Measurements from ENCODE around the gene CCDC185.
"Not testable (repeated sequence)": the region's sequence is repeated elsewhere in the genome, so short reads cannot be mapped to it uniquely, and the experiment has no call there.

CCDC185 gene

DNA sequence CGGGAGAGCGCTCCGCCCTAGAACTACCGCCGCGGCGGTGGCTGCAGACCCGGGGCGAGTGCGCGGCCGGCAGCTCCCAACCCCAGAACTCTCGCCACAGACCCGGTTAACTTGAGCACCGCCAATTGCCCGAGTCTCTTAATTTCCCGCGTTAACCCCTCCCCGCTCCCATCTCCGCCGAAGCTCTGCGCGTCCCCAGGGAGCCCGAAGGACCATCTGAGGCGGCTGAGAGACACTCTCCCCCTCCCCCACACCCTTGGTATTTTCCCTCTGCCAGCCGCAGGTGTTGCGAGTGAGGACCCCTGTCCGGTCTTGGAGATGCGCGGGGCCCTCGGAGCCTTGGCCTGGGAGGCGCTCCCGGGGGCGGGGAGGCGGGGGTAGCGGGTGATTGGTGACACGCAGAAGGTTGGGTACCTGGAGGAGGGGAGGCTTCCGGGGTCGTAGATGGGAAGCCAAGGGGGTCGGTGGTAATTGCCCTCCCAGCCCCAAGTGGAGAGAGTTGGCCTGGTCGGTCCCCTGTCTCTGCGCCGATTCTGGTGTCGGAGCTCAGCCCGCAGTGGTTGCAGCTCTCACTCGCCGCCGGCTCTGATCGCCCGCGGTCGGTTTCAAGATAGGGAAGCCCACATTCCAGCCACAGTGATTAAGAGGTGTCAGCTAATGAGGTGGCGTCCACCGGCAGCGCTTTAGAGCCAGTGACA lies 28.4 kb upstream of the CCDC185 start:
- Mint-ChIP-seq H3K9me3 (no peaks in the 10 kb centered on the region), H3K27me3 (no peaks in the 10 kb centered on the region), H3K4me1 (peaks cover 19% of the 10 kb centered on the region), H3K27ac (no peak overlapping the region), H3K4me3 (peak overlapping the region; percentile 79), H3K36me3 (no peaks in the 10 kb centered on the region)

DNA sequence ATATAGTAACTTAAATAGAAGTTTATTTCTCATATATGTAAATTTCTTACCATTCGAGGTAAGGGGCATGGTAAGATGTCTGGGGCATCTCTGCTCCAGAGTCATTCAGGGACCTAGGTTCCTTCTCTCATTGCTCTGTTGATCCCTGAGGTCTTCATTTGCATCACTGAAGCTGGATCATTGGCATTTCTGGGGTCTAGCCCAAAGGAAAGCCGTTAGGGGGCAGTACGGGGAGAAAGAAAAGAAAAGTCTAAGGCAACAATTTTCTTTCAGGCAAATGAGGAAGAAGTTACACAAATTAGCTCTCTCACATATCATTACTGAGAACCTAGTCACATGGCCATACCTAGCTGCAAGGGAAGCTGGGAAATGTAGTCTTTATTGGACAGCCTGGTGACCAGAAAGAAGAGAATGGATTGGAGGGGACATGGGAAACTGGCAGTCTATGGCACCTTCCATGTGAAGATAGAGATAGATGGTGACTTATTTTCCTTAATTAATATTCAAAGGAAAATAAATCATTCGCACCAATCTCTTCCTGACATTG lies 19.1 kb upstream of the CCDC185 start:
- H3K27me3 Mint-ChIP-seq = peaks cover 7% of the 10 kb centered on the region
- H3K4me3 Mint-ChIP-seq = no peak overlapping the region
- no peaks in the 10 kb centered on the region for H3K9me3 Mint-ChIP-seq
- H3K36me3 Mint-ChIP-seq = peaks cover 2% of the 10 kb centered on the region
- H3K27ac Mint-ChIP-seq = no peak overlapping the region
- H3K4me1 Mint-ChIP-seq = no peaks in the 10 kb centered on the region

DNA sequence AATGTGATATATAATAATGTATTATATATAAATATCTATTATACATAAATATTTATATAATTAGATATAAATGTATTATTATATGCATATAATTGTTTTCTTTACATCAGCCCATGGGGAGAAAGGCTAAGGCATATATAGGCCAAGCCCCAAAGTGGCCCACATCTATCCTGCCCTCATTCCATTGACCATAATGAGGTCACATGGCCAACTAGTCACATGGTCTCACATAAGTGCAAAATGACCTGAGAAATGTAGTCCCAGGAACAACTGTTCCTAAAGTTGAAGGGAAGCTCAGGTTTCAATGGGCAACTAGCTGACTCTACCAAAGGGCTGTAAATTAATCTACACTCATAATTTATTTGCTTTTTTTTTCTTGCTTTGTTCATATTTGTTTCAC lies 14.5 kb upstream of the CCDC185 start:
- Mint-ChIP-seq H3K4me3 (no peak overlapping the region), H3K9me3 (no peaks in the 10 kb centered on the region), H3K36me3 (peaks cover 2% of the 10 kb centered on the region), H3K27me3 (peaks cover 5% of the 10 kb centered on the region), H3K4me1 (no peaks in the 10 kb centered on the region), H3K27ac (no peak overlapping the region)

DNA sequence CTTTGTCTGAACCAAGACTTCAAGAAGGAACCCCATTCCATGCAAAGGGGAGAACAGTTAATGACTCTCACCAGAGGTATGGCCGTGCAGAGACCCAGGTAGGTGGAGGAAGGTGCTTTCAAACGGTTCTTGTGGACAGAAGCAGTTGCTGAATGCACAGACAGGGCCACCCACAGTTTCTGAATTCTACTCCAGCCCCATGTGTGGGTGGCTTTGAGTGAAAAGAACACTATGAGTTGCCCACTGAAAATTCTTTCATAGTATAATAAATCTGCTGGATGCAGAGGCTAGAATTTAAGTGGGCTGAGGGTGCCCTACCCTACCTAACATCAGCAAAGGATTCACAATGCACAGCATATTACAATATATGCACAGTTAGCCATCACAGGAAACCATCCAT lies 7.2 kb upstream of the CCDC185 start:
- Mint-ChIP-seq H3K27me3 (peaks cover 3% of the 10 kb centered on the region), H3K27ac (no peak overlapping the region), H3K4me3 (no peak overlapping the region), H3K4me1 (no peaks in the 10 kb centered on the region), H3K9me3 (no peaks in the 10 kb centered on the region), H3K36me3 (no peaks in the 10 kb centered on the region)

DNA sequence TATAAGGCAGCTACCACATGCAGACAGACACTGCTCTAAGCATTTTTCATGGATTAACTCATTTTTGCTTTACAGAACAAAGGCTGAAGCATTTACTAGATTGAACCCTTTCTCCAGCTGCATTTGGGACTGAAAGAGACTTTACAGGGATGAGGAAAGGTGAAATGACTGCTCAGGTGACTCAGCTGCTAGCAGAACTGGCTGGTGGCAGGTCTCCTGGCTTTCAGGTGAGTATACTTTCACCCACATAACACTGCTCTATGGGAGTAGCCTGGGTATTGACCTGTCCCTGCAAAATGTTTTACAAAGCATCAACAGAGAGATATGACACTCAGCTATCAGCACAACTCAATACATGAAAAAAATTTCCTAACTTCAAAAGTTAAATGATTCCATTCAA lies 2.6 kb upstream of the CCDC185 start:
- no peak overlapping the region for H3K4me3 Mint-ChIP-seq
- no peak overlapping the region for H3K27ac Mint-ChIP-seq
- no peaks in the 10 kb centered on the region for H3K9me3 Mint-ChIP-seq
- peaks cover 9% of the 10 kb centered on the region for H3K27me3 Mint-ChIP-seq
- no peaks in the 10 kb centered on the region for H3K36me3 Mint-ChIP-seq
- no peaks in the 10 kb centered on the region for H3K4me1 Mint-ChIP-seq

DNA sequence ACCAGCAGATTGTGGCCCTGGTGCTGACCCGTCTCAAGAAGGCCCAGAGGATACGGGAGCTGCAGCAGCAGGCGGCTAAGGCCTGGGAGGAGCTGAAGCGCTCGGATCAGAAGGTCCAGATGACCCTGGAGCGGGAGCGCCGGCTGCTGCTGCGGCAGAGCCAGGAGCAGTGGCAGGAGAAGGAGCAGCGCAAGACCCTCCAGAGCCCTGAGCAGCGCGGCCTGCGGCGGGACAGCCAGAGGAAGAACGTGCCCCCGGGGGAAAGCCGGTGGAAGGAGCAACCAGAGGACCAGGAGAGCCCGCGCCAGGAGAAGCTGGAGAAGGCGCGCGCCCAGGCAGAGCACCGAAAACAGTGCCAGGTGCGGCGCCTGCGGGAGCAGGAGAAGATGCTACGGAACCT lies 1.0 kb downstream of the CCDC185 start:
- no peaks in the 10 kb centered on the region for H3K4me1 Mint-ChIP-seq
- H3K4me3 Mint-ChIP-seq = no peak overlapping the region
- no peaks in the 10 kb centered on the region for H3K36me3 Mint-ChIP-seq

DNA sequence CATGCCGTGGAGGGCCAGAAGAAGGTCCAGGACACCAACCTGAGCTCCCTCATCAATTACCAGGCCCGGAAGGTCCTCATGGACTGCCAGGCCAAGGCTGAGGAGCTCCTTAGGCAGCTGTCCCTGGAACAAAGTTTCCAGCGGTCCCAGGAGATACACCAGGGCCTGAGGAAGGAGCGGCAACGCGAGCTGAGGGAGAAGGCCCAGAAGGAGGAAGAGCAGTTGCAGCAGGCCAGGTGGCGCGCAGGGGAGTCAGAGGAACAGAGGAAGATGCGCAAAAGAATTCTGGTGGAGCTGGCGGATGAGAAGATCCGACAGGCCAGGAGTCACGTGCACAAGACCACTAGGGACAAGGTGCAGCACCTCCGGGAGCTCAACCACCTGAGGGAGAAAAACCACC lies 1.5 kb downstream of the CCDC185 start:
- H3K4me1 Mint-ChIP-seq = no peaks in the 10 kb centered on the region
- peak overlapping the region; percentile 47 for H3K27ac Mint-ChIP-seq
- peaks cover 9% of the 10 kb centered on the region for H3K27me3 Mint-ChIP-seq
- no peak overlapping the region for H3K4me3 Mint-ChIP-seq
- no peaks in the 10 kb centered on the region for H3K36me3 Mint-ChIP-seq
- no peaks in the 10 kb centered on the region for H3K9me3 Mint-ChIP-seq

More for the DNA sequence above, 1.0 kb downstream of the CCDC185 start:
- peaks cover 9% of the 10 kb centered on the region for H3K27me3 Mint-ChIP-seq
- H3K9me3 Mint-ChIP-seq = no peaks in the 10 kb centered on the region
- no peak overlapping the region for H3K27ac Mint-ChIP-seq

DNA sequence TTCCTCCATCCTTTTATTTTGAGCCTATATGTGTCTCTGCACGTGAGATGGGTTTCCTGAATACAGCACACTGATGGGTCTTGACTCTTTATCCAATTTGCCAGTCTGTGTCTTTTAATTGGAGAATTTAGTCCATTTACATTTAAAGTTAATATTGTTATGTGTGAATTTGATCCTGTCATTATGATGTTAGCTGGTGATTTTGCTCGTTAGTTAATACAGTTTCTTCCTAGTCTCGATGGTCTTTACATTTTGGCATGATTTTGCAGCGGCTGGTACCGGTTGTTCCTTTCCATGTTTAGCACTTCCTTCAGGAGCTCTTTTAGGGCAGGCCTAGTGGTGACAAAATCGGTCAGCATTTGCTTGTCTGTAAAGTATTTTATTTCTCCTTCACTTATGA lies 6.2 kb downstream of the CCDC185 start:
- not testable (repeated sequence) for H3K36me3 Mint-ChIP-seq, H3K4me3 Mint-ChIP-seq, H3K27ac Mint-ChIP-seq, H3K27me3 Mint-ChIP-seq
- Mint-ChIP-seq H3K9me3 (peaks cover 16% of the 10 kb centered on the region), H3K4me1 (peaks cover 29% of the 10 kb centered on the region)

DNA sequence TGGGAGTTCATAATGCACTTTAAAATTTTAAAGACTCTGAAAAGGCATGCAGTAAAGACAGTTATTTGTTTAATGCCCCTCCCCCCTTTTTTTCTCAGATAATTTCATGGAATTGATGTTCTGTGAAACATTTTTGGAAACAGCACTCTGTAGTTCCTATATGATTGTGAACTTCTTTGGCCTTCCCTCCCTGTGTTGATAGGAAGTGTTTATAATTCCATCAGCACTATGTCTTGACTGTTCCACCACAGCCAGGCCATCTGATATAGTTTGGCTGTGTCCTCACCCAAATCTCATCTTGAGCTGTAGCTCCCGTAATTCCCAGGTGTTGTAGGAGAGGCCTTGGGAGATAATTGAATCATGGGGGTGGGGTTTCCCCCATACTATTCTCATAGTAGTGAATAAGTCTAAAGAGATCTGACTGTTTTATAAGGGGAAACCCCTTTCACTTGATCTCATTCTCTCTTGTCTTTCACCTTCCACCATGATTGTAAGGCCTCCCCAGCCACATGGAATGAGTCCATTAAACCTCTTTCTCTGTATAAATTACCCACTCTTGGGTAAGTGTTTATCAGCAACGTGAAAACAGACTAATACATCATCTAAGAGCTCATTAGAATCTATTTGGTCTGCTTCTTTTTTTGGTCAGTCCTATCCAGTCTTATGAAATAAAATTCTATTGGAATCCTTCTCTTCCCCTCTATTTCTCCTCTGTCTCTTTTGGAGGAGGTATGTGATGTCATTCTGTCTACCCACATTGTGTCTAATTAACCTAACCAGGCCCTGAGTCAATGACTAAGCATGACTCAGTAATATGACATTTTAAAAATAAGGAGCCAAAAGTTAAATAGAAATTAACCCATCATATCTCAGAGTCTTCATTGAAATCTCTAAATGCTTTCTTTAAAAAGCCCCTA lies 8.9 kb downstream of the CCDC185 start:
- Mint-ChIP-seq H3K36me3 (peaks cover 4% of the 10 kb centered on the region), H3K27ac (peak overlapping the region; percentile 97), H3K4me3 (peak overlapping the region; percentile 50), H3K4me1 (peaks cover 54% of the 10 kb centered on the region), H3K9me3 (peaks cover 16% of the 10 kb centered on the region), H3K27me3 (no peaks in the 10 kb centered on the region)

DNA sequence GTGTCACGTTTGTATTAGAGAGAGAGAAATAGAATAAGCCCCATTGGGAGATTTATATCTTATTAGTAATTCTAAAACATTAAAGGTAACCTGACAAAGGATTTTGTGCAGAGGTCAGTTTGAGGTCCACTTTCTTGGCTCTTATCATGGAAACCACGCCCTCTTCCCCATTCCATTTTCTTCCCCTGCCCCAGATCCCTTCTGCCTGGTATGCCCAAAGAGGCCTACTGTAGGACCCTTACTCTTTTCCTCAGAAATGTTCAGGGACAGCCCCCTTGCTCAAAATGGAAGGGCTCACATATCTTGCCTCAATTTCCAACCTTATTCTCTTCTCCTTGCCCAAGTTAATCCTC lies 9.6 kb downstream of the CCDC185 start:
- Mint-ChIP-seq H3K36me3 (peaks cover 4% of the 10 kb centered on the region), H3K27ac (peak overlapping the region; percentile 97), H3K4me1 (peaks cover 55% of the 10 kb centered on the region), H3K27me3 (no peaks in the 10 kb centered on the region), H3K4me3 (peak overlapping the region; percentile 50), H3K9me3 (peaks cover 16% of the 10 kb centered on the region)

DNA sequence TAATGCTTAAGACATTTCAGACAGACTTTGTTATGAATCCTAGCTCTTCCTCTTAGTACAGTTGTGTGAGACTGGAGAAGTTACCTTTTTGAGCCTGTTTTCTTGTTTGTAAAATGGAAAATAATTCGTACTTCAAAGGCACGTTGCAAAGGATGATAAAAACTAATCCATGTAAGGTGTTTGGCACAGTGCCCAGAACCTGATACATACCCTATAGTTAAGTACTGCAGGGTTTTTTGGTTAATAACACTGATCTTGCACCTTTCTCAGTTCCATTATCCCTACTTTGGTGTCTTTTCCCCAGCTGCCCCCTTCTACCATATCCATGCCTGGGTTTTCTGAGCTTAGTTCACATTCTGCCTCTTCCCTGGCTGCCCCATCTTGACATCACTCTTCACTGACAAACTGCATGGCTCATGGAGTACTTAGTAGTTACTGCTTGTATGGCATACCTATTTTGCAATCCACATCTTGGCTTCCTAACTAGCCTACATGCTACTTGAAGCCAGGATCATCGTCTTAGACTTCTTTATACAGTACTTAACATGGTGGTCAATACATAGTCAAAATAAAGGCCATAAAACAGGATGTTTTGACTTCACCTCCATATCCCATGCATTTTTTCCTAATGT lies 10.1 kb downstream of the CCDC185 start:
- peaks cover 4% of the 10 kb centered on the region for H3K36me3 Mint-ChIP-seq
- H3K4me3 Mint-ChIP-seq = peak overlapping the region; percentile 50
- no peaks in the 10 kb centered on the region for H3K27me3 Mint-ChIP-seq
- H3K27ac Mint-ChIP-seq = peak overlapping the region; percentile 97
- H3K9me3 Mint-ChIP-seq = peaks cover 16% of the 10 kb centered on the region
- peaks cover 57% of the 10 kb centered on the region for H3K4me1 Mint-ChIP-seq

DNA sequence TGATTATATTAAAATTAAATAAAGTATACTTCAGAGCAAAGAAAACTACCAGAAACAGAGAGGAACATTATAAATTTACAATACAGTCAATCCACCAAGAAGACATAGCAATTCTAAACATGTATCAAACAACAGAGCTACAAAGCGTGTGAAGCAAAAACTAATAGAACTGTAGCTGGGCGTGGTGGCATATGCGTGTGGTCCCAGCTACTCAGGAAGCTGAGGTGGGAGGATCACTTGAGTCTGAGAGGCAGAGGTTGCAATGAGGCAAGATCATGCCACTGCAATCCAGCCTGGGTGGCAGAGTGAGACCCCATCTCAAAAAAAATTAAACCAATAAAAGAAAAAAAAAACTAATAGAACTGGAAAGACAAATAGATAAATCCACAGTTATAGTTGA lies 12.3 kb downstream of the CCDC185 start:
- peaks cover 16% of the 10 kb centered on the region for H3K9me3 Mint-ChIP-seq
- peaks cover 4% of the 10 kb centered on the region for H3K36me3 Mint-ChIP-seq
- H3K27me3 Mint-ChIP-seq = no peaks in the 10 kb centered on the region
- H3K4me1 Mint-ChIP-seq = peaks cover 57% of the 10 kb centered on the region
- peak overlapping the region; percentile 59 for H3K27ac Mint-ChIP-seq
- H3K4me3 Mint-ChIP-seq = no peak overlapping the region

DNA sequence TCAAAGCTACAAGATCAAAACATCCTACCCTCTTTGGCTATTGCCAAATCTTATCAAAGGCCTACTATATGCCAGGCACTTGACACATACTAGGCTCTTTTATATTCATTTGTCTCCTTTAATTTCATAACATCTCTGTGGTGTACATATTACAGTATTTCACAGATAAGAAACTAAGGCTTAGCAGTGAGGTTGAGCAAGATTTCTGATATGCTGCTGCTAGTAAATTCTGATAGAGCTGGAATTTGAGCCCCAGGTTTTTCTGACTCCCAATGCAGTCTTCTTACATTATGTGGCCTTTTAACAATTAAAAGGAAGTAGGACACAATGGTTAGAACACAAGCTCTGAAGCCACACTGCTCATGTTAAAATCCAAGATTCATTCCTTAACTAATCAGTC lies 16.8 kb downstream of the CCDC185 start:
- Mint-ChIP-seq H3K36me3 (peaks cover 1% of the 10 kb centered on the region), H3K9me3 (no peaks in the 10 kb centered on the region), H3K4me3 (no peak overlapping the region), H3K27me3 (no peaks in the 10 kb centered on the region), H3K4me1 (peaks cover 22% of the 10 kb centered on the region), H3K27ac (no peak overlapping the region)

DNA sequence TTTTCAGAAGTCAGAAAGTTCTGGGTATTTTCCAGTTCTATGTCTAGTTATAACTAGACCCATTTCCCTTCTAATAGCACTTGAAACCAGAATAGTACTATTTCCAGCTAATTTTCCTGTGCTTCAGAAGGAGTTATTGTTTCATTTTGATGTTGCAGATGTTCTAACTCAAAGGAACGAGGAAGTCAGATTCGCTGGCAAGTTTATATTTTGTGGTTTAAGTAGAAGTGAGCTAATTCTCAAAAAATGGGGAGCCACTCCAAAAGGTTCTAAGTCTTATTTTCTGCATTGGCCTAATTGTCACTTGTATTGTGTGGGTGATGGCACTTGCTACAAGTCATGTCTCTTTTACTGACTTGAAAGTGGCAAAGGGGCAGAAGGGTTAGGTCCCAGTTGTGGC lies 18.1 kb downstream of the CCDC185 start:
- Mint-ChIP-seq H3K4me1 (peaks cover 9% of the 10 kb centered on the region), H3K9me3 (no peaks in the 10 kb centered on the region), H3K4me3 (no peak overlapping the region), H3K27me3 (no peaks in the 10 kb centered on the region), H3K36me3 (peaks cover 1% of the 10 kb centered on the region), H3K27ac (no peak overlapping the region)

DNA sequence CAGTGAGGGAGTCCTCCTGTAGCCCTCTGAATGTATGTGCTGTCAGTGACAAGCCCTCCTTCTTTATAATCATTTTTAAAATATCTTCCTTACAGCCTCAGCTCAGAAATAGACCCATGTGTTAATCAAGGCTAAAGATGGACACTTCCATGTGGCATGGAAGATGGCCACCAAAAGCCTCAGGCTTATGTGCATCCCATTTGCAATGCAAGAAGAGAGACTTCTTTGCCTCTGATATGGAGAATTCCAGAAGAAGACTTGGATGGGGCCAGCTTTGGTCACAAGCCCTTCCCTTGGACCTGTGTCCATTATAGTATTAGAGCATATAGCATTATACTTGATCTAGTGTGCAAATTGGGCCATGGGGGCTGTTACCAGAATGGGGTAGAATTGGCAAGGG lies 18.5 kb downstream of the CCDC185 start:
- H3K36me3 Mint-ChIP-seq = peaks cover under 1% of the 10 kb centered on the region
- H3K4me1 Mint-ChIP-seq = peaks cover 5% of the 10 kb centered on the region

DNA sequence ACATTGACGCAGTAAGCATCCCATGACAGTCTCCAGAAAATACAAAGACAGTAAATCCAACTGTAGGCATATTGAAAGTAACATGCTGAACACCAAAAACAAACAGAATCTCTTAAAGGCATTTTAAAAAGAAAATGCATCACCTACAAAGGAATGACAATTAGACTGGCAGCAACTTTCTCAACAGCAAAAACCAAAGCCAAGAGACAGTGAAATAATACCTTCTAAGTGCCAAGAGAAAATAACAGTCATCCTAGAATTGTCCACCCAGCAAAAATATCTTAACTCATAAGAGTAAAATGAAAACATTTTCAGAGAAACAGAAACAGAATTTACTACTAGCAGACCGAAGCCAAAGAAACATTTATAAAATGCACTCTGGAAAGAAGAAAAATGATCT lies 20.0 kb downstream of the CCDC185 start:
- H3K4me3 Mint-ChIP-seq = no peak overlapping the region

More for the DNA sequence above, 18.5 kb downstream of the CCDC185 start:
- H3K4me3 Mint-ChIP-seq = no peak overlapping the region
- no peaks in the 10 kb centered on the region for H3K9me3 Mint-ChIP-seq
- no peaks in the 10 kb centered on the region for H3K27me3 Mint-ChIP-seq
- no peak overlapping the region for H3K27ac Mint-ChIP-seq

More for the DNA sequence above, 20.0 kb downstream of the CCDC185 start:
- Mint-ChIP-seq H3K36me3 (no peaks in the 10 kb centered on the region), H3K9me3 (no peaks in the 10 kb centered on the region), H3K27ac (no peak overlapping the region), H3K27me3 (no peaks in the 10 kb centered on the region), H3K4me1 (no peaks in the 10 kb centered on the region)
